ENCODE measurements around the gene ANKFY1.
"Not testable (repeated sequence)": the region's sequence is repeated elsewhere in the genome, so short reads cannot be mapped to it uniquely, and the experiment has no call there.

The ANKFY1 gene

GRCh38 chr17:4219241-4219640 is 44.5 kb downstream of the ANKFY1 start:
- no peak for DNase-seq (ENCODE audit: extremely low read depth in 1 of 2, low read depth in 1 of 2)

- DNase-seq (ENCODE audit: extremely low read depth in 1 of 2, low read depth in 1 of 2): no peak
These were observed 47.8 kb downstream of the ANKFY1 start for GRCh38 chr17:4215882-4216570.

GRCh38 chr17:4214157-4214556 is 49.6 kb downstream of the ANKFY1 start:
- no peak for DNase-seq (ENCODE audit: extremely low read depth in 1 of 2, low read depth in 1 of 2)

DNA sequence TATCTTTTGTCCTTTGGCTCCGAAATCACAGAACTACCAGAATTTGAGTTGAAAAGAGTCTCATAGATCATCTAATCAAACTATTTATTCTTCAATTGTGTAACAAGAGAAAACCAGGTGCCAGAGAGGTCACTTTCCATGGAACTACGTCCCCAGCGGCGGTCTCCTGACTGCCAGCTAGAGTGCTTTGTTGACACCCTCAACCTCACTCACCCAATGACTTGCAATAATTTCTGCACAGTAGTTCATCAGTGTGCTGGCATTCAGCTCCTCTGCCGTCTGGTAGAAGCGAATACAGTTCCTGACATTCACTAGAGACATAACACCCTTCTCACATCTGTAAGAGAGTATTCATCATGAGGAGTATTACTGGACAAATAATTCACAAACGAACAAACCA is 54.2 kb downstream of the ANKFY1 start:
- no peak for DNase-seq (ENCODE audit: extremely low read depth in 1 of 2, low read depth in 1 of 2)

- DNase-seq (ENCODE audit: extremely low read depth in 1 of 2, low read depth in 1 of 2): no peak
These were observed 55.5 kb downstream of the ANKFY1 start for GRCh38 chr17:4208238-4208637.

GRCh38 chr17:4206962-4207361 is 56.8 kb downstream of the ANKFY1 start:
- DNase-seq (ENCODE audit: extremely low read depth in 1 of 2, low read depth in 1 of 2): no peak

- no peak for DNase-seq (ENCODE audit: extremely low read depth in 1 of 2, low read depth in 1 of 2)
These were observed 57.9 kb downstream of the ANKFY1 start for GRCh38 chr17:4205917-4206316.

DNA sequence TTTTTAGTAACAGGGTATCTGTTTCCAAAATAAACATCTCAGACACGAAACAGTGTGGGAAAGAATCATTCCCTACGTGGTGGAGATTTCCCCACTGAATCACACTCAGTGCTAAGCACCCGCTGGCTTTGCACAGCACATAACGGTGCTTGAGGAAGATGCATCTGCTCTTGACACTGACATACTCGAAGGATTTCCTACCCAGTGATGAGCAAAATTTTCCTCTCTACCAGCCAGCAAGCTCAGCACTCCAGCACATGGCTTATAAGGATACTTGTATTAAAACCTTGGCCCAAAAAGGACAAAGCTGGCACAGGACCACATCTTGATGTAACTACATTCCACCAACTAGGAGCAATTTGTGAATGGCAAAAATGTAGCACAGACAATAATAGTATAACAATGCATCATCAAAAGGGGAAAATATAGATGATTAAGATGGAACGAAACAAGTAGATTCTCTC is 59.0 kb downstream of the ANKFY1 start:
- no peak for DNase-seq (ENCODE audit: extremely low read depth in 1 of 2, low read depth in 1 of 2)

DNA sequence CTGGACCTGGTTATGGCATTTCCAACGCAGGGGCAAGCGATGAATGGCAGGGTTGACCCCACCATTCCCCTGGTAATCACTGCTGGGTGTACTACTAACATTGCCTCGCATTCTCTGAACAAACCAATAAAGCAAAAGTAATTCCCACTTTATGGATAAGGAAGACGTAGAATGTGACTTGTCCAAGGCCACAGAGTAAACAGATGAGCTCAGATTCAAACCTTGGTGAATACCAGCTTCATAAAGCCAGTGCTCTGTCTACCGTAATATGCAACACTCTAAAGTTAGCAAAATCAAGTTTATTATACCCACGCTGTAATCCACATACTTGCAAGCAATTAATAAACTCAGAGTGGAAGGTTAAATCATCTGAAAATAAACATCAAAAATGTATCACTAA is 59.6 kb downstream of the ANKFY1 start:
- no peak for DNase-seq (ENCODE audit: extremely low read depth in 1 of 2, low read depth in 1 of 2)

GRCh38 chr17:4201226-4201625 is 62.6 kb downstream of the ANKFY1 start:
- DNase-seq (ENCODE audit: extremely low read depth in 1 of 2, low read depth in 1 of 2): no peak

DNA sequence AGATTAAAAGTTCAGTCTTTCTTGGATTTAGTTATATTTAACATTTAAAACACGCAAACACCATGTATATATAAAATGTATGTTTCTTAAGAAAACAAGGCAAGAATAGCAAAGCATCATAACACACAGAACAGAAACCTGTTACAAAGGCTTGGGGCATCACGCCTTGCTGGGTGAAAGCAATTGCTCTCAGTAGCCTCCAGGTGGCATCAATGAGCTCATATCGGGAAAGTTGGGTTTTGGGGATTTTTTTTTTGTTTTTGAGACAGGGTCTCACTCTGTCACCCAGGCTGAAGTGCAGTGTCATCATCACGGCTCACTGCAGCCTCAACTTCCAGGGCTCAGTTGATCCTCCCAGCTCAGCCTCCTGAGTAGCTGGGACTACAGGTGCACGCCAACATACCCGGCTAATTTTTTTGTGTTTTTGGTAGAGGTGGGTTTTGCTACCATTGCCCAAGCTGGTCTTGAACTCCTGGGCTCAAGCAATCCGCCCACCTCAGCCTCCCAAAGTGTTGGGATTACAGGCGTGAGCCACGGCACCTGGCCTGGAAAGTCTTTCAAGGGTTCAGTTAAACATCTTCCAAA is 63.9 kb downstream of the ANKFY1 start:
- DNase-seq (ENCODE audit: extremely low read depth in 1 of 2, low read depth in 1 of 2): no peak

DNA sequence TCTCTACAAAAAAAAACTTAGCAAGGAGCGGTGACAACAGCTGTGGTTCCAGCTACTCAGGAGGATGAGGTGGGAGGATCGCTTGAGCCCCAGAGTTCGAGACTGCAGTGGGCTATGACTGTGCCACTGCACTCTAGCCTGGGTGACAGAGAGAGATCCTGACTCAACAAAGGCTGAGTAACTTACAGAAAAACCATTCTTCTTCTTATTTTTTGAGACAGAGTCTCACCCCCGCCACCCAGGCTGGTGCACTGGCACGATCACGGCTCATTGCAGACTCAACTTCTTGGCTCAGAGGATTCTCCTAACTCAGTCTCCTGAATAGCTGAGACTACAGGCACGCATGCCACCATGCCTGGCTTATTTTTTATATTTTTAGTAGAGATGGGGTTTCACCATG is 64.8 kb downstream of the ANKFY1 start:
- no peak for DNase-seq (ENCODE audit: extremely low read depth in 1 of 2, low read depth in 1 of 2)

DNA sequence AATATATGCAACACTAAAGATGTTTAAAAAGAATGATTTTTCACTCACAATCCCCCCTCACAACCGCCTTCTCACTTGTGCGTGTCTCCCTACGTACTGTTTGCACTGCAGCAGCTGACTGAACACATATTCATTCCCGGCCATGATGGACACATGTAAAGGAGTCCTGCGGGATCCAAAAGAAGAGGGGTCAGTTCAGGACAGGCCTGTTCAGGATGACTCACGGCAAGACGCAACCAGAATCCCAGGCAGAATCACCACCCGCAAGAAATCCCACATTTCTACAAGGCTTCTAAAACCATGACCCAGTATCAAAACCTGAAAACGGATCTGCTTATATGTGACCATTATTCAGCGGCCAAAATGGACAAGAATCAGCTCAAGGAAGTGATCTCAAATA is 68.5 kb downstream of the ANKFY1 start:
- no peak for DNase-seq (ENCODE audit: extremely low read depth in 1 of 2, low read depth in 1 of 2)

GRCh38 chr17:4194796-4195195 is 69.0 kb downstream of the ANKFY1 start:
- no peak for DNase-seq (ENCODE audit: extremely low read depth in 1 of 2, low read depth in 1 of 2)

GRCh38 chr17:4190791-4191190 is 73.0 kb downstream of the ANKFY1 start:
- DNase-seq (ENCODE audit: extremely low read depth in 1 of 2, low read depth in 1 of 2): not testable (repeated sequence)

GRCh38 chr17:4189280-4189679 is 74.5 kb downstream of the ANKFY1 start:
- no peak for DNase-seq (ENCODE audit: extremely low read depth in 1 of 2, low read depth in 1 of 2)

DNA sequence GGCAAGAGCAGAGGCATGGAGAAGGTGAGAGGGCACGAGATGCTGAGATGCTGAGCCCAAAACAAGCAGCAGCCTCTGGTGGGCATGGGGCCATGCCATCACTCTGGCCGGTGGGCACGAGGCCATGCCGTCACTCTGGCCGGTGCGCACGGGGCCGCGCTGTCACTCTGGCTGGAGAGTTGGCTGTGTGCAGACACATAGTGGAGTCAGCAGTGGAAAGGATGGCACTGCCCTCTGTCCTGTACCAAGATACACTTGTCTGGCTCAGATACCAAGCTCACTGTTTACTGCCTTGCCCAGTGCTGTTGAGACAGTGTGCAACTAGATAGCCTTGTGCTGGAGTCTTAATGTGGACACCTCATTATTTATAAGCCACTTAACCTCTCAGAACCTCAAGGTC is 75.7 kb downstream of the ANKFY1 start:
- DNase-seq (ENCODE audit: extremely low read depth in 1 of 2, low read depth in 1 of 2): no peak

DNA sequence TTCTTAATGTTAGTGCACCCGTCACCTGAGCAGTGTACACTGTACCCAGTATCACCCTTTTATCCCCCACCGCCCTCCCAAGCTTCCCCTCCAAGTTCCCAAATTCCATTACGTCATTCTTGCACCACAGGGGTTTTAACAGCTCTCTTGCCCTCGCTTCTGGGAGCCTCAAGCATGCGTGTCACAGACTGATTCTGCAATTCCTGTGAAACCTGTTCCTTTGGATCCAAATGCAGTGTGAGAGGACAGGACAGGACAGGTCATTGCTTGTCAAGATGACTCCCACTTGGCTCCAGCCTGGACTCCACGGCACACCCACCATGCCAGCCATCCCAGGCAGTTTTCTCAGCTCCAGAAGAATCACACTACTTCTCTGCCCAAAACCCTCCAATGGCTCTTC is 76.7 kb downstream of the ANKFY1 start:
- no peak for DNase-seq (ENCODE audit: extremely low read depth in 1 of 2, low read depth in 1 of 2)

DNA sequence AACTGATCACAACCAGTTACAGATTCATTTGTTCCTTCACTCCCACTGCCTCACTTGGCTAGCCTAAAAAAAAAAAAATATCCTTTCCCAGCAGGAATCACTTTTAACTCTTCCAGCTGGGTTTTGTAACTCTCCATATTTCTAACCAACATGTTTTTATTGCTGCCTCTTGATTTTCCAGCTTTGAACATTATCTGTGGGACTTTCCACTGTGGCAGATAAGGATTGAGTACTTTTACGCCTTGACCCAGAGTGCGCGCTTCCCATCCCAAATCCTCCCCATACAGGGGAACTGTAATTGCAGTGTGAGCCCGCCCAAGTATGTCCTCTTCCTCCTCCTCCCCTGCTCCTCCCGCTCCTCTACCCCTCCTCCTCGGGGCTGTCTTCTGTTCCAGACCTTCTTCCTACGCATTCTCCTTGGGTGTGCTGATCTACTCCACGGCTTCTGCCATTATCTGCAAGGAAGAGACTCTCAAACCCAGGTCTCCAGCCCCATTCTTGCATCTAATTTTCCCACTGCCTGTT is 77.4 kb downstream of the ANKFY1 start:
- DNase-seq (ENCODE audit: extremely low read depth in 1 of 2, low read depth in 1 of 2): no peak

- no peak for DNase-seq (ENCODE audit: extremely low read depth in 1 of 2, low read depth in 1 of 2)
These were observed 78.1 kb downstream of the ANKFY1 start for GRCh38 chr17:4185656-4186055.

DNA sequence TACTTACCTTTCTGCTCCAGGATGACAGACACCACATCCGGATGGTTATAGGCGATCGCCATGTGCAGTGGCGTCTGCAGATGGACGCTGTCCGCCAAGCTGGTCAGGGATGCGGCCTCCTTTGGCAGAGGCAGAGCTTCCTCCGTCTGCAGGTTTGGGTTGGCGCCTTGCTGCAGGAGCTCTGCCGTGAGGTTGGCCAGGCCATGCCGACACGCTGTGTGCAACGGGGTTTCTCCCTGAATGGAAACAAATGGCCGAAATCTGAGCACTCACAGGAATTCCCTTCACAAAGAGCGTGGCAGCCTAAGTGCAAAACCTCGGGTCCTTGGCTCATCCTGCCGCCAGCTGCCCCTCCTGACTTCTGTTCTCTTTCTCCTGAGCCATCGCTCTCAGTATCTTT is 79.0 kb downstream of the ANKFY1 start:
- no peak for DNase-seq (ENCODE audit: extremely low read depth in 1 of 2, low read depth in 1 of 2)

GRCh38 chr17:4182043-4182442 is 81.7 kb downstream of the ANKFY1 start:
- DNase-seq (ENCODE audit: extremely low read depth in 1 of 2, low read depth in 1 of 2): no peak

DNA sequence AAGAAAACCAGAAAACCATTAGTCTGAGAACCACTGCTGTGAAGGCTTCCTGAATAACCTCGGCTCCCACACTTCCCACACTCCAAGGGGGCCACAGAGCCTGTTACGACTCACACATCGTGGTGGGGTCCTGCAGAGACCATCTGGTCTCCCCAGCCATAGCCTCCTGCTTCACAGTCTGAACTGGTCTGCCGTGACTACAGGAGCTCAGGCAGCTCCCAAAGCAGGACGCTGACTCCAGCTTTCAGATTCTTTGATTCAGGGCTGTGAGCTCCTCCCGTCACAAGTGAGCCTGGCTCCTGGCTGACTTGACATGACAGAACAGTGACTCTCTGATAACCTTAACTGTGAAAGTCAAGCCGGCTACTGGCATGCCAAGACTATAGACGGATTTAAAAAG is 83.0 kb downstream of the ANKFY1 start:
- DNase-seq (ENCODE audit: extremely low read depth in 1 of 2, low read depth in 1 of 2): no peak

All from stimulated activated CD8-positive, alpha-beta memory T cell treated with anti-CD3 and anti-CD28 coated beads, Interleukin-7, amount 100 ng/mL, for 48 hours (primary cell).